ENCODE data around the gene RAB30. TPM values are rescaled to one million over a fixed set of nuclear protein-coding genes. Genes with fewer than 3 reads are reported as not detected.

The RAB30 gene
- total RNA-seq, 2 experiments from 2014 or later, result 11.9 to 14.3 TPM

- Mint-ChIP-seq H3K4me3 (no peak overlapping the region), H3K36me3 (peaks cover 10% of the 10 kb centered on the region), H3K4me1 (peaks cover 35% of the 10 kb centered on the region), H3K27ac (no peak overlapping the region), H3K9me3 (no peaks in the 10 kb centered on the region), H3K27me3 (no peaks in the 10 kb centered on the region)
- DNase-seq (no peak), ATAC-seq (ENCODE audit: low read depth) (no peak)
- POLR2A ChIA-PET, result no interaction called here
These were observed 3.1 kb downstream of the RAB30 start for GRCh38 chr11:83068568-83068967.

- no peaks in the 10 kb centered on the region for H3K27me3 Mint-ChIP-seq
- peak overlapping the region; percentile 11 for H3K4me3 Mint-ChIP-seq
- H3K27ac Mint-ChIP-seq, result peak overlapping the region; percentile 97
- H3K36me3 Mint-ChIP-seq, result peaks cover 32% of the 10 kb centered on the region
- ATAC-seq (ENCODE audit: low read depth), result no peak
- H3K4me1 Mint-ChIP-seq, result peaks cover 29% of the 10 kb centered on the region
- no peak for DNase-seq
- POLR2A ChIA-PET, result interaction anchor here (1.2 to 2.5 kb wide), 3 partner anchors 29 to 93 kb away, joined by 3 to 19 read pairs (median 6); partner anchors contain the start of gene PCF11
- H3K9me3 Mint-ChIP-seq, result peaks cover 5% of the 10 kb centered on the region
These were observed 7.7 kb downstream of the RAB30 start for GRCh38 chr11:83064011-83064410.

GRCh38 chr11:83063073-83063754 lies 8.5 kb downstream of the RAB30 start:
- H3K9me3 Mint-ChIP-seq, result peaks cover 5% of the 10 kb centered on the region

GRCh38 chr11:83061883-83062282 lies 9.8 kb downstream of the RAB30 start:
- Mint-ChIP-seq H3K27me3 (no peaks in the 10 kb centered on the region), H3K4me1 (peaks cover 22% of the 10 kb centered on the region), H3K27ac (peak overlapping the region; percentile 97), H3K4me3 (peak overlapping the region; percentile 83), H3K36me3 (peaks cover 30% of the 10 kb centered on the region), H3K9me3 (peaks cover 5% of the 10 kb centered on the region)
- DNase-seq (no peak), ATAC-seq (ENCODE audit: low read depth) (peak; percentile 42)
- POLR2A ChIA-PET, result interaction anchor here (0.7 to 2.5 kb wide), 7 partner anchors 9 to 162 kb away, joined by 3 to 19 read pairs (median 4); partner anchors contain the start of genes PCF11 and PRCP

More at GRCh38 chr11:83063073-83063754, 8.5 kb downstream of the RAB30 start:
- H3K4me3 Mint-ChIP-seq, result peak overlapping the region; percentile 83
- H3K4me1 Mint-ChIP-seq, result peaks cover 22% of the 10 kb centered on the region
- POLR2A ChIA-PET, result interaction anchor here (0.6 to 2.5 kb wide), 15 partner anchors 9 to 223 kb away, joined by 3 to 19 read pairs (median 5); partner anchors contain the start of genes CCDC90B, DDIAS, PCF11 and PRCP
- ATAC-seq (ENCODE audit: low read depth) (peak; percentile 78), DNase-seq (no peak)
- peak overlapping the region; percentile 97 for H3K27ac Mint-ChIP-seq
- no peaks in the 10 kb centered on the region for H3K27me3 Mint-ChIP-seq
- peaks cover 30% of the 10 kb centered on the region for H3K36me3 Mint-ChIP-seq

- peaks cover 26% of the 10 kb centered on the region for H3K4me1 Mint-ChIP-seq
- no peak for DNase-seq
- no peak for ATAC-seq (ENCODE audit: low read depth)
- peaks cover 5% of the 10 kb centered on the region for H3K9me3 Mint-ChIP-seq
- peaks cover 31% of the 10 kb centered on the region for H3K36me3 Mint-ChIP-seq
- no peak overlapping the region for H3K4me3 Mint-ChIP-seq
- H3K27me3 Mint-ChIP-seq, result no peaks in the 10 kb centered on the region
- H3K27ac Mint-ChIP-seq, result no peak overlapping the region
- POLR2A ChIA-PET, result interaction anchor here (1.4 kb wide), 1 partner anchor 12 kb away, joined by 10 read pairs; no protein-coding TSS in a partner anchor
These were observed 10.7 kb downstream of the RAB30 start for GRCh38 chr11:83060965-83061364.

- Mint-ChIP-seq H3K27me3 (no peaks in the 10 kb centered on the region), H3K4me3 (no peak overlapping the region), H3K27ac (no peak overlapping the region), H3K9me3 (peaks cover 5% of the 10 kb centered on the region), H3K4me1 (peaks cover 41% of the 10 kb centered on the region), H3K36me3 (peaks cover 43% of the 10 kb centered on the region)
- POLR2A ChIA-PET, result no interaction called here
- DNase-seq, result no peak
- ATAC-seq (ENCODE audit: low read depth), result no peak
These were observed 14.0 kb downstream of the RAB30 start for GRCh38 chr11:83057721-83058120.

GRCh38 chr11:83056611-83057010 lies 15.1 kb downstream of the RAB30 start:
- H3K27ac Mint-ChIP-seq, result no peak overlapping the region
- POLR2A ChIA-PET, result no interaction called here
- no peak overlapping the region for H3K4me3 Mint-ChIP-seq
- H3K36me3 Mint-ChIP-seq, result peaks cover 40% of the 10 kb centered on the region
- no peaks in the 10 kb centered on the region for H3K27me3 Mint-ChIP-seq
- DNase-seq (no peak), ATAC-seq (ENCODE audit: low read depth) (no peak)
- peaks cover 2% of the 10 kb centered on the region for H3K9me3 Mint-ChIP-seq
- H3K4me1 Mint-ChIP-seq, result peaks cover 32% of the 10 kb centered on the region

GRCh38 chr11:83056204-83056603 lies 15.5 kb downstream of the RAB30 start:
- DNase-seq (no peak), ATAC-seq (ENCODE audit: low read depth) (no peak)
- Mint-ChIP-seq H3K4me3 (no peak overlapping the region), H3K9me3 (peaks cover 5% of the 10 kb centered on the region), H3K27me3 (no peaks in the 10 kb centered on the region), H3K36me3 (peaks cover 39% of the 10 kb centered on the region), H3K27ac (no peak overlapping the region), H3K4me1 (peaks cover 32% of the 10 kb centered on the region)
- POLR2A ChIA-PET, result no interaction called here

GRCh38 chr11:83054904-83055380 lies 16.8 kb downstream of the RAB30 start:
- H3K4me1 Mint-ChIP-seq, result peaks cover 32% of the 10 kb centered on the region
- H3K36me3 Mint-ChIP-seq, result peaks cover 30% of the 10 kb centered on the region
- H3K4me3 Mint-ChIP-seq, result no peak overlapping the region
- H3K27ac Mint-ChIP-seq, result peak overlapping the region; percentile 19
- H3K9me3 Mint-ChIP-seq, result peaks cover 5% of the 10 kb centered on the region
- DNase-seq (no peak), ATAC-seq (ENCODE audit: low read depth) (no peak)
- H3K27me3 Mint-ChIP-seq, result no peaks in the 10 kb centered on the region
- POLR2A ChIA-PET, result interaction anchor here (0.6 kb wide), 1 partner anchor 138 kb away, joined by 3 read pairs; the partner anchor contains the start of gene ANKRD42

GRCh38 chr11:83054001-83054400 lies 17.7 kb downstream of the RAB30 start:
- H3K27ac Mint-ChIP-seq, result peak overlapping the region; percentile 62
- ATAC-seq (ENCODE audit: low read depth) (peak; percentile 71), DNase-seq (no peak)
- H3K4me3 Mint-ChIP-seq, result peak overlapping the region; percentile 49
- H3K27me3 Mint-ChIP-seq, result no peaks in the 10 kb centered on the region
- POLR2A ChIA-PET, result no interaction called here
- peaks cover 24% of the 10 kb centered on the region for H3K36me3 Mint-ChIP-seq
- peaks cover 30% of the 10 kb centered on the region for H3K4me1 Mint-ChIP-seq
- peaks cover 5% of the 10 kb centered on the region for H3K9me3 Mint-ChIP-seq

- POLR2A ChIA-PET, result interaction anchor here (0.5 to 1.0 kb wide), 2 partner anchors 10 to 83 kb away, joined by 3 to 4 read pairs; no protein-coding TSS in a partner anchor
- peaks cover 26% of the 10 kb centered on the region for H3K36me3 Mint-ChIP-seq
- H3K4me1 Mint-ChIP-seq, result peaks cover 34% of the 10 kb centered on the region
These were observed 19.7 kb downstream of the RAB30 start for GRCh38 chr11:83051760-83052671.

GRCh38 chr11:83047515-83048225 lies 24.0 kb downstream of the RAB30 start:
- Mint-ChIP-seq H3K27ac (no peak overlapping the region), H3K27me3 (no peaks in the 10 kb centered on the region), H3K9me3 (peaks cover 5% of the 10 kb centered on the region), H3K4me3 (no peak overlapping the region), H3K4me1 (peaks cover 6% of the 10 kb centered on the region), H3K36me3 (peaks cover 11% of the 10 kb centered on the region)
- POLR2A ChIA-PET, result no interaction called here
- ATAC-seq (ENCODE audit: low read depth), result no peak
- no peak for DNase-seq

More at GRCh38 chr11:83051760-83052671, 19.7 kb downstream of the RAB30 start:
- ATAC-seq (ENCODE audit: low read depth), result no peak
- Mint-ChIP-seq H3K9me3 (peaks cover 5% of the 10 kb centered on the region), H3K27me3 (no peaks in the 10 kb centered on the region), H3K27ac (no peak overlapping the region), H3K4me3 (no peak overlapping the region)
- no peak for DNase-seq
